Right atrium auricular region (tissue), 2 donors: ENCODE data around the gene TGIF2LX. TPM values are rescaled to one million over a fixed set of nuclear protein-coding genes. Genes with fewer than 3 reads are reported as not detected.
"Not testable (repeated sequence)": the region's sequence is repeated elsewhere in the genome, so short reads cannot be mapped to it uniquely, and the experiment has no call there.

Experiments
- DNase-seq: peaks from one replicate; pipeline ENCODE4 v3.0.0-alpha.2; 2019; ENCODE audit warnings: low spot score
- H3K27ac ChIP-seq, 2 donors: fragments of 200-600 bp; sonication (generic); 1 replicate in 1 of 2; 2 replicates in 1 of 2; pipeline ENCODE4 v1.5.1; 2016 to 2019
- H3K27me3 ChIP-seq, 2 donors: fragments of 200-600 bp; sonication (generic); one replicate each; pipeline versions ENCODE4 v1.5.1 to v1.6.0; 2017 to 2019
- H3K36me3 ChIP-seq: fragments of 200-600 bp; sonication (generic); one replicate; pipeline ENCODE4 v1.5.1; 2016
- H3K4me1 ChIP-seq, 2 donors: fragments of 200-600 bp; sonication (generic); one replicate each; pipeline versions ENCODE4 v1.5.1 to v1.6.0; 2017 to 2019
- H3K4me3 ChIP-seq, 2 donors: fragments of 200-600 bp; sonication (generic); 1 replicate in 1 of 2; 2 replicates in 1 of 2; pipeline ENCODE4 v1.5.1; 2017 to 2019; ENCODE audit warnings: mild to moderate bottlenecking in 1 of 2, moderate library complexity in 1 of 2
- H3K9me3 ChIP-seq, 2 donors: fragments of 200-600 bp; sonication (generic); one replicate each; pipeline ENCODE4 v1.5.1; 2019
- total RNA-seq, 2 donors: library from RNA; depleted of rRNA; stranded (reverse); fragments of >200 nt; gene quantifications; one replicate each; pipeline ENCODE4 v1.1.0, GENCODE V29; 2016

Gene TGIF2LX
- not detected for total RNA-seq

DNA sequence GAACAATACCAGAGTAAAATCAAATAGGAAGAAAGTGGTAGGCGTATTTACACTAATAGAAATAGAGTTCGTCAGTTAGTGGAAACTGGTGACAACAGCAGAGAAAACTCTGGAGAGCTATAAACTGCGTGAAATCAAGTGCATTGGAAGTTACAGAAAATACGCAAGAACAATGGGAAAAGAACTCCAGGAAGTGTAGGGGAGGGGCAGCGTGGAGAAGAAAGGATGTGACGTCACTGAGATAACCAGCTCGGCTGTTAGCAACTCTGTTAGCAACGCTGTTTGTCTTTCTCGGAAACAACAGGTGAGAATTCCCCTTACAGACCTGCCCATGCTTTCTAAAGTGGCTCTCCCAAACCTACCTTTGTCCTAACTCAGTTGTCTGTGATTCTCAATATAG is at the start of gene TGIF2LX:
Gene TGIF2LX, plus strand, starts transcription at position 244 of the 400 bp plus-strand sequence. CDS start 178 bp downstream, outside the sequence.
- not testable (repeated sequence) for H3K27me3 ChIP-seq, H3K36me3 ChIP-seq, DNase-seq, H3K4me3 ChIP-seq, H3K4me1 ChIP-seq, H3K9me3 ChIP-seq, H3K27ac ChIP-seq

DNA sequence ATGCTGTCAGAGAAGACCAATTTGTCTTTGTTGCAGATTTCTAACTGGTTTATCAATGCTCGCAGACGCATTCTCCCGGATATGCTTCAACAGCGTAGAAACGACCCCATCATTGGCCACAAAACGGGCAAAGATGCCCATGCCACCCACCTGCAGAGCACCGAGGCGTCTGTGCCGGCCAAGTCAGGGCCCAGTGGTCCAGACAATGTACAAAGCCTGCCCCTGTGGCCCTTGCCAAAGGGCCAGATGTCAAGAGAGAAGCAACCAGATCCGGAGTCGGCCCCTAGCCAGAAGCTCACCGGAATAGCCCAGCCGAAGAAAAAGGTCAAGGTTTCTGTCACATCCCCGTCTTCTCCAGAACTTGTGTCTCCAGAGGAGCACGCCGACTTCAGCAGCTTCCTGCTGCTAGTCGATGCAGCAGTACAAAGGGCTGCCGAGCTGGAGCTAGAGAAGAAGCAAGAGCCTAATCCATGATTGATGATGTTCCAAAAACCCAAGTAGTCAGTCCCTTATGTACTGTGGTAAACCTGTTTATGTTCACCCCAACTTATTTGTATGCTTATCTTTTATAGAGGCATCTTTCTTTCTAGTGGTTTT is 728 bp downstream of the TGIF2LX start:
- H3K4me1 ChIP-seq, H3K4me3 ChIP-seq, H3K27ac ChIP-seq, H3K27me3 ChIP-seq, DNase-seq, H3K36me3 ChIP-seq, H3K9me3 ChIP-seq: not testable (repeated sequence)

DNA sequence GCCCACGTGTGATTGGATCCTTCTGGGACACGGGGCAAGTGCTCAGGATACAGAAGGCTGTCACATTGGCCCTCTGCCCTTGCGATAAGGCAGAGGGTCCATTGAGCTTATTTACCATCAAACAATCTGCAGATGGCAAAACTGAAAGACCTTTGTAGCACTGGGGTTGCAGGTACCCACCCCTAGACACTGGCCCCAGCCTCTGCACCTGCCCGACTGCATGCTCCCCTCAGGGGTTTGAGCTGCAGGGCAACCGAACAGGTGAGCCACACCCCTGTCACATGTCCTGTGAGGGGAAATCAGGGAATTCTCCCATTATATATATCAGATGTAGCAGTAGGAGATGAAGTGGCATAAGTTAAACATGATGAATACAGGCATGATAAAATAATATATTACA is 21.4 kb downstream of the TGIF2LX start:
- not testable (repeated sequence) for H3K4me1 ChIP-seq, H3K27me3 ChIP-seq, H3K36me3 ChIP-seq, DNase-seq, H3K9me3 ChIP-seq, H3K27ac ChIP-seq, H3K4me3 ChIP-seq

- DNase-seq, H3K9me3 ChIP-seq, H3K27me3 ChIP-seq, H3K4me3 ChIP-seq, H3K4me1 ChIP-seq, H3K36me3 ChIP-seq, H3K27ac ChIP-seq: not testable (repeated sequence)
Measured at GRCh38 chrX:89965588-89965987, 43.9 kb downstream of the TGIF2LX start.
